ENCODE data around the gene PIKFYVE. TPM values are rescaled to one million over a fixed set of nuclear protein-coding genes. Genes with fewer than 3 reads are reported as not detected.
"Not testable (repeated sequence)": the region's sequence is repeated elsewhere in the genome, so short reads cannot be mapped to it uniquely, and the experiment has no call there.

PIKFYVE gene
- total RNA-seq, 4 donors from 2014 or later = 10.5 to 25.7 (median 12.5) TPM

DNA sequence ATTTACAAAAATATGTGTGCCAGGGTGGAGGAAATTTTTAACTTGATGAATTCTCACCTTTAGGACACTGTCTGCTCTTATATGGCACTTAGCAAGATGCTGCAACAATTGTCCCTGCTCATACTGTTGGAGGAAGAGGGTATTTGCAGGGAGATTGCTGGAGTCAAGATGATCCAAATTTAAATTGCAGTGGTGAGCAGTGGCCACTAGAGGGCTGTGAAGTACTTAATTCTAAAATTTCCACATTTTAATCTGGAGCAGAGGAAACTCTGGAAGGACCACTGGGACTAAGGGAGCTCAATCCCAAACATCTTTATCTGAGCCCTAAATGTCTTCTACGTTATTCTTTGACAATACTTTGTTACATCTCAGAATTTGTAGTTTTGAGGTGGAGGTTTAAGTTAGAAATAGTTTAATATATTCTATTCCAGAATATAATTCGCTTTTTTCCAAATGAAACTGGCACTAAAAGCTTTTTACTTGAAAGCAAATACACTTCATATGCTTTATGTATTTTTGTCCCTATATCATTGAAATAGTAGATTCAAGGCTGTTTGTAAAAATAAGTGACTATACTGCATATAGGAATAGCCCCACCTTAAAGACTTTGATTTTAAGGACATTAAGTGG is 107.5 kb downstream of the PIKFYVE start:
- WGBS, 2 donors = 45 to 49% methylated on average over 2 of the region's 2 CpGs
- H3K4me1 ChIP-seq = no peaks in the 10 kb centered on the region
- H3K9me3 ChIP-seq = no peaks in the 10 kb centered on the region
- TF ChIP-seq, protein P1, sequence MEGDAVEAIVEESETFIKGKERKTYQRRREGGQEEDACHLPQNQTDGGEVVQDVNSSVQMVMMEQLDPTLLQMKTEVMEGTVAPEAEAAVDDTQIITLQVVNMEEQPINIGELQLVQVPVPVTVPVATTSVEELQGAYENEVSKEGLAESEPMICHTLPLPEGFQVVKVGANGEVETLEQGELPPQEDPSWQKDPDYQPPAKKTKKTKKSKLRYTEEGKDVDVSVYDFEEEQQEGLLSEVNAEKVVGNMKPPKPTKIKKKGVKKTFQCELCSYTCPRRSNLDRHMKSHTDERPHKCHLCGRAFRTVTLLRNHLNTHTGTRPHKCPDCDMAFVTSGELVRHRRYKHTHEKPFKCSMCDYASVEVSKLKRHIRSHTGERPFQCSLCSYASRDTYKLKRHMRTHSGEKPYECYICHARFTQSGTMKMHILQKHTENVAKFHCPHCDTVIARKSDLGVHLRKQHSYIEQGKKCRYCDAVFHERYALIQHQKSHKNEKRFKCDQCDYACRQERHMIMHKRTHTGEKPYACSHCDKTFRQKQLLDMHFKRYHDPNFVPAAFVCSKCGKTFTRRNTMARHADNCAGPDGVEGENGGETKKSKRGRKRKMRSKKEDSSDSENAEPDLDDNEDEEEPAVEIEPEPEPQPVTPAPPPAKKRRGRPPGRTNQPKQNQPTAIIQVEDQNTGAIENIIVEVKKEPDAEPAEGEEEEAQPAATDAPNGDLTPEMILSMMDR (IDR thresholded peaks at IDR 0.05) = peak; percentile 40 to 82 (median 65)
- no peak for TF ChIP-seq POLR2A (IDR thresholded peaks at IDR 0.05)
- no peak overlapping the region for H3K4me3 ChIP-seq
- DNase-seq = no peak
- H3K27ac ChIP-seq = no peak overlapping the region
- intact Hi-C loops (cut with DNase I) = no loop called here
- H3K36me3 ChIP-seq = no peaks in the 10 kb centered on the region
- H3K27me3 ChIP-seq = peaks cover 0 to 6% (median 0%) of the 10 kb centered on the region in 4 donors

DNA sequence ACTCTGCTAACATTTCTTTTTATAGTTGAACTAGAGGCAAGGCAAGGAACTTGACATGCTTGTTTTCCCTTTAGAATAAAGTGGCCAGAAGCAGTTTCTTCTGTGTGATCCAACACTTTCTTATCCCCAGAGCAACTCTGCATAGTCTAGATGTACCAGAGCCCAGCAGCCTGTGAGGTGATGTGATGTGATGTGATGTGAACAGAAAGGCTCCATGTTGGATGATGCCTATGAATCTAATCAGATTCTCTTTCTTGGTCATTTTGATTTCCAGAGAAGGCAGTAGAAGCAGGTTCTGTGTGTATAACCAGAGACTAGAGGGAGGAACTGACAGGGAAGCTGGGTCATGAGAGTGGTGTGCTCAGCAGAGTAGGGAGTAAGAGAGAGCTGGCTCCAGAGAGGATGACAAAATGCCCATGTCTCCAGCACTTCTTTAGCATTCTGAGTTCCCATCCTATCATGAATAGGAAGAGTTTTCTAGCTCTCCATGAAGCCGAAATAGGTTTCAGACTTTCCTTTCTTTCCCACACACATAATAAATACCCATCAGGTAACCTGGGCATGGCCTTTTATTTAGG is 109.5 kb downstream of the PIKFYVE start:
- WGBS, 2 donors = 43 to 58% methylated on average over 1 of the region's 1 CpG
- intact Hi-C loops (cut with DNase I) = no loop called here
- DNase-seq = no peak
- Histone ChIP-seq H3K27ac (no peak overlapping the region), H3K4me1 (no peaks in the 10 kb centered on the region), H3K4me3 (no peak overlapping the region), H3K27me3 (peaks cover 0 to 6% (median 0%) of the 10 kb centered on the region in 4 donors), H3K36me3 (no peaks in the 10 kb centered on the region), H3K9me3 (no peaks in the 10 kb centered on the region)
- TF ChIP-seq, protein P1 (IDR thresholded peaks at IDR 0.05) = no peak

GRCh38 chr2:208377344-208377860 is 111.3 kb downstream of the PIKFYVE start:
- intact Hi-C loops (cut with DNase I); H3K4me3 ChIP-seq; H3K4me1 ChIP-seq; H3K36me3 ChIP-seq; H3K27ac ChIP-seq; H3K27me3 ChIP-seq; H3K9me3 ChIP-seq; DNase-seq: not testable (repeated sequence)
- 100% methylated on average over 1 of the region's 40 CpGs; no CpG with 5 or more reads in 1 of the 2 donors for WGBS, 2 donors

GRCh38 chr2:208379192-208379591 is 113.1 kb downstream of the PIKFYVE start:
- WGBS, 2 donors = 84 to 85% methylated on average over 3 of the region's 3 CpGs
- no peaks in the 10 kb centered on the region for H3K36me3 ChIP-seq
- peaks cover 0 to 15% (median 0%) of the 10 kb centered on the region in 4 donors for H3K27me3 ChIP-seq
- H3K27ac ChIP-seq = no peak overlapping the region
- H3K9me3 ChIP-seq = no peaks in the 10 kb centered on the region
- intact Hi-C loops (cut with DNase I) = no loop called here
- no peak overlapping the region for H3K4me3 ChIP-seq
- DNase-seq = no peak
- TF ChIP-seq, protein P1 (IDR thresholded peaks at IDR 0.05) = no peak
- no peak for TF ChIP-seq POLR2A (IDR thresholded peaks at IDR 0.05)
- no peaks in the 10 kb centered on the region for H3K4me1 ChIP-seq

GRCh38 chr2:208384637-208385036 is 118.6 kb downstream of the PIKFYVE start:
- H3K36me3 ChIP-seq = no peaks in the 10 kb centered on the region
- H3K4me3 ChIP-seq = no peak overlapping the region
- H3K4me1 ChIP-seq = no peaks in the 10 kb centered on the region
- H3K27ac ChIP-seq = no peak overlapping the region
- no peak for TF ChIP-seq POLR2A (IDR thresholded peaks at IDR 0.05)
- no peaks in the 10 kb centered on the region for H3K9me3 ChIP-seq
- intact Hi-C loops (cut with DNase I) = no loop called here
- DNase-seq = no peak
- peaks cover 0 to 10% (median 0%) of the 10 kb centered on the region in 4 donors for H3K27me3 ChIP-seq
- 70 to 76% methylated on average over 4 of the region's 4 CpGs for WGBS, 2 donors

- no peak for TF ChIP-seq POLR2A (IDR thresholded peaks at IDR 0.05)
- TF ChIP-seq, protein P1 (IDR thresholded peaks at IDR 0.05) = no peak
- DNase-seq = no peak
- Histone ChIP-seq H3K27me3 (peaks cover 0 to 10% (median 0%) of the 10 kb centered on the region in 4 donors), H3K27ac (no peak overlapping the region), H3K4me3 (no peak overlapping the region), H3K9me3 (no peaks in the 10 kb centered on the region), H3K36me3 (no peaks in the 10 kb centered on the region), H3K4me1 (no peaks in the 10 kb centered on the region)
- WGBS, 2 donors = 28 to 32% methylated on average over 2 of the region's 2 CpGs
- intact Hi-C loops (cut with DNase I) = no loop called here
These were observed 120.5 kb downstream of the PIKFYVE start for GRCh38 chr2:208386541-208386940.
